ENCODE data around the gene LDHAL6A. TPM values are rescaled to one million over a fixed set of nuclear protein-coding genes. Genes with fewer than 3 reads are reported as not detected.

Gene LDHAL6A
- total RNA-seq, 3 donors from 2014 or later = not detected

- TF ChIP-seq, protein P1, sequence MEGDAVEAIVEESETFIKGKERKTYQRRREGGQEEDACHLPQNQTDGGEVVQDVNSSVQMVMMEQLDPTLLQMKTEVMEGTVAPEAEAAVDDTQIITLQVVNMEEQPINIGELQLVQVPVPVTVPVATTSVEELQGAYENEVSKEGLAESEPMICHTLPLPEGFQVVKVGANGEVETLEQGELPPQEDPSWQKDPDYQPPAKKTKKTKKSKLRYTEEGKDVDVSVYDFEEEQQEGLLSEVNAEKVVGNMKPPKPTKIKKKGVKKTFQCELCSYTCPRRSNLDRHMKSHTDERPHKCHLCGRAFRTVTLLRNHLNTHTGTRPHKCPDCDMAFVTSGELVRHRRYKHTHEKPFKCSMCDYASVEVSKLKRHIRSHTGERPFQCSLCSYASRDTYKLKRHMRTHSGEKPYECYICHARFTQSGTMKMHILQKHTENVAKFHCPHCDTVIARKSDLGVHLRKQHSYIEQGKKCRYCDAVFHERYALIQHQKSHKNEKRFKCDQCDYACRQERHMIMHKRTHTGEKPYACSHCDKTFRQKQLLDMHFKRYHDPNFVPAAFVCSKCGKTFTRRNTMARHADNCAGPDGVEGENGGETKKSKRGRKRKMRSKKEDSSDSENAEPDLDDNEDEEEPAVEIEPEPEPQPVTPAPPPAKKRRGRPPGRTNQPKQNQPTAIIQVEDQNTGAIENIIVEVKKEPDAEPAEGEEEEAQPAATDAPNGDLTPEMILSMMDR (IDR thresholded peaks at IDR 0.05) = no peak
- H3K9me3 ChIP-seq = no peaks in the 10 kb centered on the region
- H3K4me1 ChIP-seq (ENCODE audit: low read depth) = peaks cover 5% of the 10 kb centered on the region
- H3K4me3 ChIP-seq = no peak overlapping the region
- intact Hi-C loops (cut with DNase I, micrococcal nuclease) = no loop called here
- no peaks in the 10 kb centered on the region for H3K36me3 ChIP-seq (ENCODE audit: low read depth)
- DNase-seq (peak in 1 of 3 donors; percentile 13), ATAC-seq (peak; percentile 80)
Observed at GRCh38 chr11:18490736-18491485, 35.3 kb downstream of the LDHAL6A start.

GRCh38 chr11:18491924-18492323 lies 36.3 kb downstream of the LDHAL6A start:
- peaks cover 5% of the 10 kb centered on the region for H3K4me1 ChIP-seq (ENCODE audit: low read depth)
- no peaks in the 10 kb centered on the region for H3K36me3 ChIP-seq (ENCODE audit: low read depth)
- TF ChIP-seq, protein P1 (IDR thresholded peaks at IDR 0.05) = no peak
- ATAC-seq (no peak), DNase-seq (no peak)
- intact Hi-C loops (cut with DNase I, micrococcal nuclease) = no loop called here
- no peaks in the 10 kb centered on the region for H3K9me3 ChIP-seq
- no peak overlapping the region for H3K4me3 ChIP-seq

DNA sequence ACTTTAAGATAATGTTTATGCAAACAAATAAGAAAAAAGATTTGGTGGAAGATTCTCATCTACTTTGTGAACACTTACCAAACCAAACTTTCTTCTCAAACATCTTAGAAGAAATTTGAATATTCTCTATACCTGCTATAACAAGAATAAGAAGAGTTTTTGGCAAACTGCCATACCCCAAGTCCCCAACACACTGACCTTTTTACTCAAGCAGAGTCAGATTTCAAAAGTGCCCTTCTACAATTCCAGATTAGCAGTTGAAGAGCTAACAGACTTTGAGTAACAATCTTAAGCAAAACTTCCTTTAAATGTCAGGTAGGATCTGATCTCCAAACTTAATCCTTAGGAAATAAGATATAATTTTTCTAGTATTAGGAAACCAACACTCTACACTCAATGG lies 37.2 kb downstream of the LDHAL6A start:
- no peak for DNase-seq
- Histone ChIP-seq H3K36me3 (ENCODE audit: low read depth) (no peaks in the 10 kb centered on the region), H3K4me1 (ENCODE audit: low read depth) (peaks cover 5% of the 10 kb centered on the region), H3K4me3 (no peak overlapping the region), H3K9me3 (no peaks in the 10 kb centered on the region)
- TF ChIP-seq, protein P1 (IDR thresholded peaks at IDR 0.05) = no peak
- intact Hi-C loops (cut with DNase I, micrococcal nuclease) = no loop called here
- no peak for ATAC-seq

- TF ChIP-seq, protein P1 (IDR thresholded peaks at IDR 0.05) = no peak
- H3K36me3 ChIP-seq (ENCODE audit: low read depth) = no peaks in the 10 kb centered on the region
- ATAC-seq (peak; percentile 25), DNase-seq (no peak)
- H3K4me1 ChIP-seq (ENCODE audit: low read depth) = peaks cover 5% of the 10 kb centered on the region
- H3K4me3 ChIP-seq = no peak overlapping the region
- intact Hi-C loops (cut with DNase I, micrococcal nuclease) = no loop called here
- no peaks in the 10 kb centered on the region for H3K9me3 ChIP-seq
Observed at GRCh38 chr11:18493310-18493709, 37.7 kb downstream of the LDHAL6A start.

- Histone ChIP-seq H3K9me3 (no peaks in the 10 kb centered on the region), H3K4me3 (no peak overlapping the region), H3K36me3 (ENCODE audit: low read depth) (no peaks in the 10 kb centered on the region), H3K4me1 (ENCODE audit: low read depth) (peaks cover 5% of the 10 kb centered on the region)
- intact Hi-C loops (cut with DNase I, micrococcal nuclease) = no loop called here
- ATAC-seq (no peak), DNase-seq (no peak)
- TF ChIP-seq, protein P1 (IDR thresholded peaks at IDR 0.05) = no peak
Observed at GRCh38 chr11:18495271-18495670, 39.6 kb downstream of the LDHAL6A start.

Data from mucosa of descending colon (tissue), 3 donors.